ENCODE measurements around the gene SNHG17. TPM values are rescaled to one million over a fixed set of nuclear protein-coding genes. Genes with fewer than 3 reads are reported as not detected.
"Not testable (repeated sequence)": the region's sequence is repeated elsewhere in the genome, so short reads cannot be mapped to it uniquely, and the experiment has no call there.

The SNHG17 gene
- total RNA-seq, 1 donor from 2014 or later, result 57.0 TPM

DNA sequence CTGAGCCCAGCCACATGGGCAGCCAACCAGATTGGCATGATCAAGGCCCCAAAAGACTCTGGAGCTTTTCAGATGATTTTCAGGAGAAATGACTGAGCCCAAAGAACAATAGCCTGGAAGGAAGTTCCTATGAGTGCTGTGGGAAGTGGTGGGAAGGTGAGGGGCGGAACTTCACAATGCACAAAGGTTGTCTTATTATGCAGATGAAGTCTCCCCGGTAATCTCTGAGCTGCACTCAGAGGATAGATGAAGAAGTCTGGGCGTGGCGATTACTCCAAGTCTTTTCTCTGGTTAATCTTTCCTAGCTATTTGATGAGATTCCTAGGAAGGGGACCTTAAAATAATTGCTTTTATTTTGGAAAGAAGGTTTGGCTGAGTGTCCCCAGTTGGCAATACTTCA is 52.0 kb downstream of the SNHG17 start:
- H3K9me3 Mint-ChIP-seq, result no peaks in the 10 kb centered on the region
- H3K27ac Mint-ChIP-seq, result no peak overlapping the region

DNA sequence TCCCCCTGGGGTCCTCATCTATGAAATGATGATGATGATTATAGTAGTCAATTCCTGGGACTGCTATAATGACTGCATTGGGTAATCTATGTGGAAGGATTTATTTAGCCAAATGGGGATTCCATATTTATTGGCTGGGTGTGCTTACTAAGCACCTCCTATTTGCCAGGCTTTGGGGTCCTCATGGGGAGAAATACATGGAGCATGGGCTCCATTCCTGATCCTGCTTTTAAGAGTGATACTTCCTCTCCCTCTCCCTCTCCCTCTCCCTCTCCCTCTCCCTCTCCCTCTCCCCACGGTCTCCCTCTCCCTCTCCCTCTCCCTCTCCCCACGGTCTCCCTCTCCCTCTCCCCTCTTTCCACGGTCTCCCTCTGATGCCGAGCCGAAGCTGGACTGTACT is 57.3 kb downstream of the SNHG17 start:
- H3K27ac Mint-ChIP-seq; H3K4me1 Mint-ChIP-seq (ENCODE audit: unreplicated experiment); DNase-seq (ENCODE audit: extremely low spot score, unreplicated experiment); H3K27me3 Mint-ChIP-seq; H3K9me3 Mint-ChIP-seq; H3K4me3 Mint-ChIP-seq; H3K36me3 Mint-ChIP-seq: not testable (repeated sequence)

More for the DNA sequence above, 52.0 kb downstream of the SNHG17 start:
- TF ChIP-seq, protein P1, sequence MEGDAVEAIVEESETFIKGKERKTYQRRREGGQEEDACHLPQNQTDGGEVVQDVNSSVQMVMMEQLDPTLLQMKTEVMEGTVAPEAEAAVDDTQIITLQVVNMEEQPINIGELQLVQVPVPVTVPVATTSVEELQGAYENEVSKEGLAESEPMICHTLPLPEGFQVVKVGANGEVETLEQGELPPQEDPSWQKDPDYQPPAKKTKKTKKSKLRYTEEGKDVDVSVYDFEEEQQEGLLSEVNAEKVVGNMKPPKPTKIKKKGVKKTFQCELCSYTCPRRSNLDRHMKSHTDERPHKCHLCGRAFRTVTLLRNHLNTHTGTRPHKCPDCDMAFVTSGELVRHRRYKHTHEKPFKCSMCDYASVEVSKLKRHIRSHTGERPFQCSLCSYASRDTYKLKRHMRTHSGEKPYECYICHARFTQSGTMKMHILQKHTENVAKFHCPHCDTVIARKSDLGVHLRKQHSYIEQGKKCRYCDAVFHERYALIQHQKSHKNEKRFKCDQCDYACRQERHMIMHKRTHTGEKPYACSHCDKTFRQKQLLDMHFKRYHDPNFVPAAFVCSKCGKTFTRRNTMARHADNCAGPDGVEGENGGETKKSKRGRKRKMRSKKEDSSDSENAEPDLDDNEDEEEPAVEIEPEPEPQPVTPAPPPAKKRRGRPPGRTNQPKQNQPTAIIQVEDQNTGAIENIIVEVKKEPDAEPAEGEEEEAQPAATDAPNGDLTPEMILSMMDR (conservative IDR thresholded peaks at IDR 0.05), result no peak
- DNase-seq (ENCODE audit: extremely low spot score, unreplicated experiment), result no peak
- no peaks in the 10 kb centered on the region for H3K36me3 Mint-ChIP-seq
- no peak overlapping the region for H3K4me3 Mint-ChIP-seq
- H3K27me3 Mint-ChIP-seq, result peaks cover 12% of the 10 kb centered on the region
- H3K4me1 Mint-ChIP-seq (ENCODE audit: unreplicated experiment), result no peaks in the 10 kb centered on the region

DNA sequence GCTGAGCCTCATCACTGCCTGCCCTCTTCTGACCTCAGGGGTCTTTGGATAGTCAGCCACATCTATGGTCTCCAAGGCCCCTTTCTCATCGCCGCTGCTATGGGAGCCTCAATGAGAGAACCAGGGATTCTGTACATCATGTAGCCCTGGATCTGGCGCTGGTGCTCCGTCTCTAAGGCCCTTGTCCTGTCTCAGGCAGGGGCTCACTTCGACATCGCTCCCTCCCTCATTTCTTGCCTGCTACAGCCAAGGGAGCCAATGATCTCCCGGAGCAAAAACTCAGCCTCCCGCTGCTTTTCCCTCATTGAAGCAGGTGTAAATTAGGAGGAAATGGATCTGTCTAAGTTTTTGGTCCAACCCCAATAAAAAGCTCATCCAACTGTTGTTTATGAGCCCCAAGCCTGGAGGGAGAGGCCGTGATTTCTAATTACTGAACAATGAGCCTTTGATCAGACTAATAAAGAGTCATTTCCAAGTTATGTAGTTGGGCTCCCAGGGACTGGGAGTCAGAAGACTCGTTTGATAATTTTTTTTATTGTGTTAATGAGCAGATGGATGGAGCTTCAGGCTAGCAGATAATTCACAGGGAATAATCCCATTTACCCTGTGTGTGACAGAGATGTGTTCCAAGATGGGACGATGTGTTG is 58.0 kb downstream of the SNHG17 start:
- DNase-seq (ENCODE audit: extremely low spot score, unreplicated experiment), result no peak
- Mint-ChIP-seq H3K36me3 (no peaks in the 10 kb centered on the region), H3K4me3 (no peak overlapping the region), H3K4me1 (ENCODE audit: unreplicated experiment) (no peaks in the 10 kb centered on the region), H3K9me3 (no peaks in the 10 kb centered on the region), H3K27me3 (peaks cover 11% of the 10 kb centered on the region), H3K27ac (no peak overlapping the region)
- TF ChIP-seq, protein P1 (conservative IDR thresholded peaks at IDR 0.05), result no peak

DNA sequence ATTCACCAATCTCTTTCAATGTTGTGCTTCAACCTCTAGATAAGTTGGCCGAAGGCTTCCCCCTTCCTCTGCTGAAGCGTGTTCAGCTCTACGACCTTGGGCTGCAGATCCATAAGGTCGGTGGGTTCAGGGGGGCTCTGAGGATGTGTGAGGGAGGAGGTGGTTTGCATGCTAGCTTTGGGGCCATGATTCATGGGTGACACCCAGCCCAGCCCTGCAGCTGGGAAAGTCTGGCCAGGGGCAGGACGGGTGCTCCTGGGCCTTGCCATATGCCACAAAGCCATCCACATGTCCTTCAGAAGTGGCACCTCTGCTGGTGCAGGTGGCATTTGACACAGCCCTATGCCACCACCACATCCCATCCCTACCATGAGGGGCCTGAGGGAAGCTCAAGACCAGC is 61.2 kb downstream of the SNHG17 start:
- H3K27ac Mint-ChIP-seq, result no peak overlapping the region
- no peak overlapping the region for H3K4me3 Mint-ChIP-seq
- TF ChIP-seq, protein P1 (conservative IDR thresholded peaks at IDR 0.05), result no peak
- H3K9me3 Mint-ChIP-seq, result no peaks in the 10 kb centered on the region
- H3K36me3 Mint-ChIP-seq, result no peaks in the 10 kb centered on the region
- H3K27me3 Mint-ChIP-seq, result peaks cover 13% of the 10 kb centered on the region
- H3K4me1 Mint-ChIP-seq (ENCODE audit: unreplicated experiment), result no peaks in the 10 kb centered on the region
- no peak for DNase-seq (ENCODE audit: extremely low spot score, unreplicated experiment)

DNA sequence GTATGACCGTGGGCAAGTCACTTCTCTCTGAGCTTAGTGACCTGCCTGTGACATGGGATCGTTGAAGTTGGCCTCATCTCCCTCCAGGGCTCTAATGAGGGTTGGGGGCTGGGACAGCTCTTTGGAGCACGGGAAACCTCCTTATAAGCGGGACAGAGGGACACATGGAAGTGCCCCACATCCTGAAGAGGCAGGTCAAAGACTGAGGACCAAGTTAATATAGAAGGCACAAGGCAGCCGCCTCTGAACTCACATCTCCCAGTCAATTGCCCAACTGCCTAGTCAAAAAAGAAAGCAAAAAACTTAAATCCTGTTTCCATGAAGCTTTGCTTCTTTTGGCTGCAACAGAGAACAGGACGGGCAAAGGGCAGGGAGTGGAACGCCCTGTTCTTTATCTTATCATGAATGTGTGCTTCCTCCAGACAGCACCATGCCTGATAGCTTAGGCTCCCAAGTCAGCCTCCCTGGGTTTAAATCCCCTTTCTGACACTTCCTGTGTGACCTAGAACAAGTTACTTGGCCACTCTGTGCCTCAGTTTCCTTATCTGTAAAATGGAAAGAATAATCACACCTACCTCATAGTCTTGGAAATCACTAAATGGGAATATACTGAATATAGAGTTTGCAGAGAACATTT is 61.8 kb downstream of the SNHG17 start:
- Mint-ChIP-seq H3K27me3 (peaks cover 13% of the 10 kb centered on the region), H3K36me3 (no peaks in the 10 kb centered on the region), H3K9me3 (no peaks in the 10 kb centered on the region), H3K27ac (no peak overlapping the region), H3K4me1 (ENCODE audit: unreplicated experiment) (no peaks in the 10 kb centered on the region), H3K4me3 (no peak overlapping the region)
- DNase-seq (ENCODE audit: extremely low spot score, unreplicated experiment), result no peak
- TF ChIP-seq, protein P1 (conservative IDR thresholded peaks at IDR 0.05), result no peak

DNA sequence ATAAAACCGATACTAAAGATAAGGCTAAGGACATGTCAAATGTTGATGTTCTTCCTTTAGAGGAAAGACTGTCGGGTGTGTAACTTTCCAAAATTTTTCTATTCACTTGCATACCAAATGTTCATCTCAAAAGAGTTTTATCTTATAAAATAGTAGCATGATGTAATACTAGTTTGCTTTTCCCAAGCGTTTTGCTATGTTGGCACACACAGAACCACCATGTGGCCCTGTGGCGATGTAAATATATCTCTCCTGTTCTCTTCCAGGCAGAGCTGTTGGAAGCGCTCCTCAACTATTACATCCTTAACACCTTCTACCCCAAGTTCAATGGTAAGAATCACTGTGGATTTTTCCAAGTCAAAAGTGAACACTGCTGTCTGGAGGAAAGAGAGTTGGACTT is 62.3 kb downstream of the SNHG17 start:
- DNase-seq (ENCODE audit: extremely low spot score, unreplicated experiment), result no peak
- Mint-ChIP-seq H3K27me3 (peaks cover 13% of the 10 kb centered on the region), H3K4me3 (no peak overlapping the region), H3K4me1 (ENCODE audit: unreplicated experiment) (no peaks in the 10 kb centered on the region), H3K36me3 (no peaks in the 10 kb centered on the region), H3K9me3 (no peaks in the 10 kb centered on the region), H3K27ac (no peak overlapping the region)
- TF ChIP-seq, protein P1 (conservative IDR thresholded peaks at IDR 0.05), result no peak

All from type B pancreatic cell (in vitro differentiated cells).